ENCODE measurements around the gene DDR1. TPM values are rescaled to one million over a fixed set of nuclear protein-coding genes. Genes with fewer than 3 reads are reported as not detected.
"Not testable (repeated sequence)": the region's sequence is repeated elsewhere in the genome, so short reads cannot be mapped to it uniquely, and the experiment has no call there.

The DDR1 gene
- total and polyA plus RNA-seq, 4 donors, result 6.8 to 32.0 (median 22.5) TPM

DNA sequence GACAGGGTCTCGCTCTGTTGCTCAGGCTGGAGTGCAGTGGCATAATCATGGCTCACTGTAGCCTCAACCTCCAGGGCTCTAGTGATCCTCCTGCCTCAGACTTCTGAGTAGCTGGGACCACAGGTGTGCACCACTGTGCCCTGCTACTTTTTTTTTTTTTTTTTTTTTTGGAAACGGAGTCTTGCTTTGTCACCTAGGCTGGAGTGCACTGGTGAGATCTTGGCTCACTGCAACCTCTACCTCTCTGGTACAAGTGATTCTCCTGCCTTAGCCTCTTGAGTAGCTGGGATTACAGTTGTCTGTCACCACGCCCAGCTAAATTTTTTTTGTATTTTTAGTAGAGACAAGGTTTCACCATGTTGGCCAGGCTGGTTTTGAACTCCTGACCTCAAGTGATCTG, 42.8 kb downstream of the DDR1 start:
- intact Hi-C loops (cut with DNase I); H3K27me3 ChIP-seq (ENCODE audit: control insufficient read depth in 1 of 2, insufficient read depth in 2 of 2, low read length in 1 of 2); H3K4me3 ChIP-seq (ENCODE audit: low read length in 2 of 2); ATAC-seq (ENCODE audit: low FRiP score); H3K9me3 ChIP-seq (ENCODE audit: control insufficient read depth, low read length); H3K36me3 ChIP-seq (ENCODE audit: control insufficient read depth in 1 of 2, insufficient read depth in 2 of 2, low read length in 1 of 2); H3K4me1 ChIP-seq (ENCODE audit: control insufficient read depth in 1 of 2, insufficient read depth in 2 of 2, low read length in 2 of 2); H3K27ac ChIP-seq (ENCODE audit: low read depth in 1 of 2, low read length in 2 of 2); DNase-seq: not testable (repeated sequence)
- WGBS, 2 donors, result 95 to 98% methylated on average over 3 of the region's 3 CpGs

DNA sequence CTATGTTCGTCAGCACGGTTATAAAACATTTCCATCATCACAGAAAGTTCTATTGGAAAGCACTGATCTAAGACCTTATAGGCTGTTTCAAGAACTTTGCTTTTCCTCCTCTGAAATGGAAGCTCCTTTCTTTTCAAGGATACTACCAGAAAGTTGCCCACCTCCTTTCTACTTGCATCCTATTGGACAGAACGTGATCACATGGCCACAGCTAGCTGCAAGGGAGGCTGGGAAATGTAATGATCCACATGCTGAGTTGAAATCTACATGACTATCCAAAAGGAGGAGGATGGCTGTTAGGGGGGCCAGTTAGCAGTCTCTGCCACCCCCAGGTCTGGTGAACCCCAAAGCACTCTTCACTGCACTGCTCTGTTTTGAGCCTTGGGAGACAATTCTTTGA, 44.4 kb downstream of the DDR1 start:
- no peak overlapping the region for H3K4me3 ChIP-seq (ENCODE audit: low read length in 2 of 2)
- no peak for DNase-seq
- H3K27me3 ChIP-seq (ENCODE audit: control insufficient read depth in 1 of 2, insufficient read depth in 2 of 2, low read length in 1 of 2), result no peaks in the 10 kb centered on the region
- peaks cover 2% of the 10 kb centered on the region for H3K9me3 ChIP-seq (ENCODE audit: control insufficient read depth, low read length)
- WGBS, 2 donors, result 99 to 100% methylated on average over 3 of the region's 3 CpGs
- H3K36me3 ChIP-seq (ENCODE audit: control insufficient read depth in 1 of 2, insufficient read depth in 2 of 2, low read length in 1 of 2), result no peaks in the 10 kb centered on the region
- intact Hi-C loops (cut with DNase I), result no loop called here
- H3K27ac ChIP-seq (ENCODE audit: low read depth in 1 of 2, low read length in 2 of 2), result no peak overlapping the region
- ATAC-seq (ENCODE audit: low FRiP score), result no peak
- H3K4me1 ChIP-seq (ENCODE audit: control insufficient read depth in 1 of 2, insufficient read depth in 2 of 2, low read length in 2 of 2), result no peaks in the 10 kb centered on the region

DNA sequence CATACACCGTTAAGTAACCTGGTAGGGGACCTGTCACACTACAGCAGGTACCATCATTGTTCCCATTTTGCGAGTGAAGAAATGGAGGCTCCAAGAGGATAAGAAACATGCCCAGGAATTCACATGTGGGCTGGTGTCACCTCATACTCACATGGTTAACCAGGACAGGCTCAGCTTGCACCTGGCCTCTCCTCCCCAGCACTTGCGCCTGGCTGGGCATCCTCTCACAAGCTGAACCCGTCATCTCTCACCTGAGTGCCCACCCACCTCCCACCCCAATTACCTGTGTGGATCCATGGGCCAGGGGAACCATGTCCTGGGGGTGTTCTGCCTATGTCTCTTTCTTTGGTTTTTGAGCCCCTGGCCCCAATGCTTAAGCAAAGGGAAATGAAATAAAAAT, 46.2 kb downstream of the DDR1 start:
- no peak for ATAC-seq (ENCODE audit: low FRiP score)
- H3K27me3 ChIP-seq (ENCODE audit: control insufficient read depth in 1 of 2, insufficient read depth in 2 of 2, low read length in 1 of 2), result no peaks in the 10 kb centered on the region
- no peaks in the 10 kb centered on the region for H3K36me3 ChIP-seq (ENCODE audit: control insufficient read depth in 1 of 2, insufficient read depth in 2 of 2, low read length in 1 of 2)
- no peaks in the 10 kb centered on the region for H3K4me1 ChIP-seq (ENCODE audit: control insufficient read depth in 1 of 2, insufficient read depth in 2 of 2, low read length in 2 of 2)
- intact Hi-C loops (cut with DNase I), result no loop called here
- H3K27ac ChIP-seq (ENCODE audit: low read depth in 1 of 2, low read length in 2 of 2), result no peak overlapping the region
- H3K4me3 ChIP-seq (ENCODE audit: low read length in 2 of 2), result no peak overlapping the region
- H3K9me3 ChIP-seq (ENCODE audit: control insufficient read depth, low read length), result peaks cover 2% of the 10 kb centered on the region
- no peak for DNase-seq
- WGBS, 2 donors, result 89 to 92% methylated on average over 4 of the region's 4 CpGs

DNA sequence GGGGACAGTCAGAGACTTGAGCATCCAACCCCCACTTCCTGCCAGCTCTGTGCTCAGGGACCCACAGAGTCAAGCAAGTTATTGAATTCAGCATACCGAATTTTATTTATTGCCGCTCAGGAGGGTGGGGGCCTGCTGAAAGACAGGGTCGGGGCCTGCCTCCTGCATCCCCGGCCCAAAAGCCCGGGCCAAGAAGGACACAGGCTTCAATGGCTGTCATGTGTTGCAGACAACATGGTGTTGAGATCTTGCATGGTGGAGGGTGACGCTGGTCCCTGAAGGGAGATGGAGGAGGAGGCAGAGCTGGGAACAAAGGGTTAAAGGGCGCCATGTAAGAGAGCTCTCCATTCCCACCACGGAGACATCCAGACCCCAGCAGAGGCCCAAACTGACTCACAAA, 47.0 kb downstream of the DDR1 start:
- no peak overlapping the region for H3K4me3 ChIP-seq (ENCODE audit: low read length in 2 of 2)
- DNase-seq, result no peak
- 60 to 62% methylated on average over 8 of the region's 8 CpGs for WGBS, 2 donors
- H3K4me1 ChIP-seq (ENCODE audit: control insufficient read depth in 1 of 2, insufficient read depth in 2 of 2, low read length in 2 of 2), result no peaks in the 10 kb centered on the region
- ATAC-seq (ENCODE audit: low FRiP score), result no peak
- H3K9me3 ChIP-seq (ENCODE audit: control insufficient read depth, low read length), result peaks cover 2% of the 10 kb centered on the region
- no peaks in the 10 kb centered on the region for H3K27me3 ChIP-seq (ENCODE audit: control insufficient read depth in 1 of 2, insufficient read depth in 2 of 2, low read length in 1 of 2)
- H3K36me3 ChIP-seq (ENCODE audit: control insufficient read depth in 1 of 2, insufficient read depth in 2 of 2, low read length in 1 of 2), result no peaks in the 10 kb centered on the region
- no peak overlapping the region for H3K27ac ChIP-seq (ENCODE audit: low read depth in 1 of 2, low read length in 2 of 2)
- intact Hi-C loops (cut with DNase I), result no loop called here

DNA sequence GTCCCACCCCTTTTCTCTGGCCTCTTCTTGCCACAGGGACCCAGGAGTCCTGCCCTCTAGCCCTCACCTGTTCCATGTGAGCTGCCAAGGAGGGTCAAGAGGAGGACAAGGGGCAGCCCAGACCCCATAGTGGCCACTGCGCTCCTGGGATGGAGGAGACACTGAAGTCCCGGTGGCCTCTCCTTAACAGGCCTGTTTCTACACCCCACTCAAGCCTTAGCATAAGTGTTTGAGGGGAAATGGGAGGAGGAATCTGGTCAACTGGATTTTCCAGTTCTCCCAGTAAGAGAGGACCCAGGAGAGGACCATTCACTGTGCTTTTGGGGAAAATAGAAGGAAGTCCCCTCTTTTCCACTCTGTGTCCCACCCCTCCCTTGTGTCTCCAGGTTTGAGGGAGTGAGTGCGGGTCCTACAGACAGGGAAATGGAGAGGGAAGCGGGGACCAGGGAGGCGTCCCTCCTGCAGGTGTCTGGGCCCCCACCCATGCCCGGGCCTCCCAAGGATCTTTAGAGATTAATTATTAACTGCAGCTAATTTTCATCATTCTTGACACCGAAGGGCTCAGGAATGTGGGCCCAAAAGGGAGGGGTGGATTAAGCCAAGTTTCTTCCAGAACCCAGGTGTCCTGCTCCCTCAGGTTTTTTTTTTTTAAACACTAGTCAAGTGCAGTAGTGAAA, 47.8 kb downstream of the DDR1 start, which contains the start of gene SFTA2:
SFTA2 (minus strand) TSS at position 202 of the 677 bp plus-strand sequence; CDS start at position 128, 74 bp downstream.
- no peak within 1 kb of the TSS for H3K4me3 ChIP-seq (ENCODE audit: low read length in 2 of 2)
- 88 to 89% methylated on average over 7 of the region's 7 CpGs for WGBS, 2 donors
- no peaks in the 10 kb centered on the region for H3K27me3 ChIP-seq (ENCODE audit: control insufficient read depth in 1 of 2, insufficient read depth in 2 of 2, low read length in 1 of 2)
- H3K36me3 ChIP-seq (ENCODE audit: control insufficient read depth in 1 of 2, insufficient read depth in 2 of 2, low read length in 1 of 2), result no peaks in the 10 kb centered on the region
- intact Hi-C loops (cut with DNase I), result no loop called here
- DNase-seq, result no peak
- no peak within 1 kb of the TSS for H3K27ac ChIP-seq (ENCODE audit: low read depth in 1 of 2, low read length in 2 of 2)
- no peaks in the 10 kb centered on the region for H3K4me1 ChIP-seq (ENCODE audit: control insufficient read depth in 1 of 2, insufficient read depth in 2 of 2, low read length in 2 of 2)
- peaks cover 2% of the 10 kb centered on the region for H3K9me3 ChIP-seq (ENCODE audit: control insufficient read depth, low read length)
- no peak for ATAC-seq (ENCODE audit: low FRiP score)

DNA sequence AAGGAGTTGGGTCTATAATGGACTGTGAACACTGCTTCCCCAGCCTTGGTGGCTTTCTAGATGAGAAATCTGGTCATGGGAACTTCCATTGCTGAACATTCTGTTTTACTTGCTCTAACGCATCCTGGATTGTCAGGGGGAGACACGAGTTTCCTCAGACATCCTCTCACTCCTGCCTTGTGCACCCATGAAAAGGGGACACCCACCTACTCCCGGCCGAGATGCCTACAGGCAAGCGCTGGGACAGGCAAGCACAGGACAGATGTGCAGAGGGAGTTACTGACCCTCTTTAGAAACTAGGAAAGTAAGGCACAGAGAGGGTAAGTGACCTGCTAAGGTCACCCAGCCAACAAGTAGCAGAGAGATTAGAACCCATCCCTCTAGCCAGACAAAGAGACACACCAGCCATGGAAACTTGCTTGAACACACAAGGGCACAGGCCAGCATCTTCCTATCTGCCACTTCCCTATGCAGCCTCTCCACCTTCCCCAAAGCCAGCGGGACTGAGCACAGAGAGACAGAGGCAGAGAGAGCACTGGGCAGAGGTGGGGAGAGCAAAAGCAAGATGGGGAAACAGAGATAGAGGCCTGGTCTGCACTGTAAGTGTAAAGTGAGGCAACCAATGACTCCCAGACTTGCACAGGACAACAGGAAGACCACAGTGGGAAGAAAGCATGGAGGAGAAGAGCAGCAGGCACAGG, 48.5 kb downstream of the DDR1 start:
- ATAC-seq (ENCODE audit: low FRiP score), result no peak
- intact Hi-C loops (cut with DNase I), result no loop called here
- H3K36me3 ChIP-seq (ENCODE audit: control insufficient read depth in 1 of 2, insufficient read depth in 2 of 2, low read length in 1 of 2), result no peaks in the 10 kb centered on the region
- H3K27ac ChIP-seq (ENCODE audit: low read depth in 1 of 2, low read length in 2 of 2), result no peak overlapping the region
- H3K4me3 ChIP-seq (ENCODE audit: low read length in 2 of 2), result no peak overlapping the region
- peaks cover 2% of the 10 kb centered on the region for H3K9me3 ChIP-seq (ENCODE audit: control insufficient read depth, low read length)
- no peaks in the 10 kb centered on the region for H3K27me3 ChIP-seq (ENCODE audit: control insufficient read depth in 1 of 2, insufficient read depth in 2 of 2, low read length in 1 of 2)
- no peaks in the 10 kb centered on the region for H3K4me1 ChIP-seq (ENCODE audit: control insufficient read depth in 1 of 2, insufficient read depth in 2 of 2, low read length in 2 of 2)
- DNase-seq, result no peak
- 75 to 78% methylated on average over 6 of the region's 6 CpGs for WGBS, 2 donors

DNA sequence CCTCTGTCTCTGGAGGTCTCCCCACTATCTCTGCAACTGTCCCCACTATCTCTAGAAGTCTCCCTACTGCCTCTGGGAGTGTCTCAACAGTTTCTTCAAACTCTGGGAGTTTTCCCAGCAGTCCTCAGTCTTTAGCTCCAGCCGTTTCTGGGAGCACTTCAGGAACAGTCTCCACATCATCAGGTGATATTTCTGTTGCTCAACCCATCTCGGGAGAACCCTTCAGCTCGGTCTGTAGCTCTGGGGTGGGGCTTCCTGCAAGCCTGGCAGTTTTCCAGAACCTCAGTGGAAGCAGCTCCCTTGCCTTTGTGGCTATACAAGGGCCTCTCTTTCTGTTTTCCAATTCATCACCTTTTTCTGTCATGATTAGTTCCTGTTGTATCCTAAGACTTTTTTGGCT, 50.7 kb downstream of the DDR1 start:
- no peak for DNase-seq
- intact Hi-C loops (cut with DNase I), result loop anchor here in 1 of 2 donors (5.0 kb wide), 1 partner anchor 122 kb away; no protein-coding TSS in a partner anchor
- no peak for ATAC-seq (ENCODE audit: low FRiP score)
- Histone ChIP-seq H3K4me1 (ENCODE audit: control insufficient read depth in 1 of 2, insufficient read depth in 2 of 2, low read length in 2 of 2) (no peaks in the 10 kb centered on the region), H3K36me3 (ENCODE audit: control insufficient read depth in 1 of 2, insufficient read depth in 2 of 2, low read length in 1 of 2) (no peaks in the 10 kb centered on the region), H3K4me3 (ENCODE audit: low read length in 2 of 2) (no peak overlapping the region), H3K9me3 (ENCODE audit: control insufficient read depth, low read length) (no peaks in the 10 kb centered on the region), H3K27me3 (ENCODE audit: control insufficient read depth in 1 of 2, insufficient read depth in 2 of 2, low read length in 1 of 2) (no peaks in the 10 kb centered on the region), H3K27ac (ENCODE audit: low read depth in 1 of 2, low read length in 2 of 2) (no peak overlapping the region)
- 31 to 32% methylated on average over 3 of the region's 3 CpGs for WGBS, 2 donors

DNA sequence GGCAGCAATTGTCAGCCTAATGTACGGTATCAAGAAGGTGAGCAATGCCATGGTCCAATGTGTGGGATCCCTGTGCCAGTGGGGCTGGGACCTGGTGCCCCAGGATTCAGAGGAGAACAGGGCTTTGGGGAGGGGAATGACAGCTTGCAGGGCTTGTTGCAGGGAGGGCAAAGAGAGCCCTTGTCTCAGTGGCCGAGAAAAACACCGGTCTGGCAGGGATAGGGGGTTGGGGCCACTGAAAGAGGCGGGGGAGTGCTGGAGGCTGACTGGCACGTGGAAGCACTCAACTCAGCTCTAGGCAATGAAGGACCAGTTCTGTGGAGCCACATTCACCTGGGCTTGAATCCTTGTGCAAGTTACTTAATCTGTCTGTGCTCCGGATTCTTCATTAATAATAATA, 52.9 kb downstream of the DDR1 start:
- WGBS, 2 donors, result 50 to 64% methylated on average over 6 of the region's 6 CpGs
- no peaks in the 10 kb centered on the region for H3K27me3 ChIP-seq (ENCODE audit: control insufficient read depth in 1 of 2, insufficient read depth in 2 of 2, low read length in 1 of 2)
- no peak overlapping the region for H3K27ac ChIP-seq (ENCODE audit: low read depth in 1 of 2, low read length in 2 of 2)
- intact Hi-C loops (cut with DNase I), result loop anchor here in 1 of 2 donors (5.0 kb wide), 1 partner anchor 120 kb away; no protein-coding TSS in a partner anchor
- no peaks in the 10 kb centered on the region for H3K4me1 ChIP-seq (ENCODE audit: control insufficient read depth in 1 of 2, insufficient read depth in 2 of 2, low read length in 2 of 2)
- H3K36me3 ChIP-seq (ENCODE audit: control insufficient read depth in 1 of 2, insufficient read depth in 2 of 2, low read length in 1 of 2), result no peaks in the 10 kb centered on the region
- ATAC-seq (ENCODE audit: low FRiP score), result no peak
- no peak overlapping the region for H3K4me3 ChIP-seq (ENCODE audit: low read length in 2 of 2)
- H3K9me3 ChIP-seq (ENCODE audit: control insufficient read depth, low read length), result no peaks in the 10 kb centered on the region
- no peak for DNase-seq

DNA sequence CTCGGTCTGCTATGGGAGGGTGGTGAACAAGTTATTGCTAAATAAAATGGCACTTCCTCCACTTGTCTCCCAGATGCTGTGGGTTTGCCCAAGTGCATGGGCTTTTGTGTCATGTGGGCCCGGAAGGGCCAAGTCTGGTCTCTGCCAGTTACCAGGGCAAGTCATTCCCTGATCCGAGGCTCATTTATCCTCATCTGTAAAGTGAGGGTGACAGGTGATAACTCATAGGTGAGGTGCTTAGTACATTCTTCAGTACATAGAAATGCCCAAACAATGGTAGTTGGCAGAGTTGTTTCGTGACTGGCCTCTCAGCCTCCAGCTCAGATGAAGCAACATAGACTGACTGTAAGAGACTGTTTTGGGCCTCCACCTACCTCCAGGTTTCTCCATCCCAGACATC, 54.4 kb downstream of the DDR1 start:
- H3K4me1 ChIP-seq (ENCODE audit: control insufficient read depth in 1 of 2, insufficient read depth in 2 of 2, low read length in 2 of 2), result no peaks in the 10 kb centered on the region
- no peak for ATAC-seq (ENCODE audit: low FRiP score)
- no peak for DNase-seq
- H3K36me3 ChIP-seq (ENCODE audit: control insufficient read depth in 1 of 2, insufficient read depth in 2 of 2, low read length in 1 of 2), result no peaks in the 10 kb centered on the region
- H3K4me3 ChIP-seq (ENCODE audit: low read length in 2 of 2), result no peak overlapping the region
- H3K27ac ChIP-seq (ENCODE audit: low read depth in 1 of 2, low read length in 2 of 2), result no peak overlapping the region
- intact Hi-C loops (cut with DNase I), result loop anchor here in 1 of 2 donors (5.0 kb wide), 1 partner anchor 119 kb away; no protein-coding TSS in a partner anchor
- no peaks in the 10 kb centered on the region for H3K9me3 ChIP-seq (ENCODE audit: control insufficient read depth, low read length)
- WGBS, 2 donors, result 73 to 80% methylated on average over 4 of the region's 4 CpGs
- no peaks in the 10 kb centered on the region for H3K27me3 ChIP-seq (ENCODE audit: control insufficient read depth in 1 of 2, insufficient read depth in 2 of 2, low read length in 1 of 2)

Data from aorta (tissue), 5 donors.